K562 (cell line): Measurements from ENCODE around the gene SDSL.

Source experiments
- CBX5 ChIP-seq: IDR thresholded peaks from 2 replicates; pipeline ENCODE4 v1.6.1; 2014; ENCODE audit warnings: low read depth, borderline replicate concordance
- CTCF ChIP-seq, 3 experiments: IDR thresholded peaks in 2 of 3; conservative IDR thresholded peaks in 1 of 3; 2 replicates each; pipeline ENCODE4 v1.5.1; 2011 to 2012; ENCODE audit warnings: low read length in 3 of 3, mild to moderate bottlenecking in 3 of 3, control low read depth in 2 of 3, improper control_type of control experiment in 1 of 3, inconsistent platforms in 1 of 3, low read depth in 1 of 3, mixed read lengths in 1 of 3, moderate library complexity in 1 of 3; ENCODE audit not compliant: insufficient read depth in 2 of 3
- EGR1 ChIP-seq: fragments of 450-650 bp; conservative IDR thresholded peaks from 2 replicates; pipeline ENCODE4 v1.6.1; 2017; ENCODE audit warnings: mild to moderate bottlenecking
- MXI1 ChIP-seq: IDR thresholded peaks from 2 replicates; pipeline ENCODE4 v1.6.1; 2011; ENCODE audit warnings: low read depth, mild to moderate bottlenecking, improper control_type of control experiment, low read length
- USF2 ChIP-seq: sonication (generic); formaldehyde crosslinking; IDR thresholded peaks from 2 replicates; pipeline ENCODE4 v1.5.0; 2020; ENCODE audit warnings: missing genetic modification reagents
- ZC3H4 ChIP-seq: sonication (generic); formaldehyde crosslinking; IDR thresholded peaks from 2 replicates; pipeline ENCODE4 v1.9.0; 2021; ENCODE audit warnings: missing genetic modification reagents, borderline replicate concordance
- ZFP30 ChIP-seq: fragments of 250-450 bp; sonication (Bioruptor Pico); IDR thresholded peaks from 2 replicates; pipeline ENCODE4 v1.8.0; 2022; ENCODE audit warnings: moderate library complexity, mild to moderate bottlenecking, inconsistent platforms, borderline replicate concordance
- ZNF274 ChIP-seq: IDR thresholded peaks from 2 replicates; pipeline ENCODE4 v1.6.1; 2011; ENCODE audit warnings: low read depth, mild to moderate bottlenecking, low read length, moderate library complexity, borderline replicate concordance
- ZNF551 ChIP-seq: fragments of 250-450 bp; sonication (Bioruptor Pico); IDR thresholded peaks from 2 replicates; pipeline ENCODE4 v1.5.0; 2021; ENCODE audit warnings: mild to moderate bottlenecking, moderate library complexity

DNA sequence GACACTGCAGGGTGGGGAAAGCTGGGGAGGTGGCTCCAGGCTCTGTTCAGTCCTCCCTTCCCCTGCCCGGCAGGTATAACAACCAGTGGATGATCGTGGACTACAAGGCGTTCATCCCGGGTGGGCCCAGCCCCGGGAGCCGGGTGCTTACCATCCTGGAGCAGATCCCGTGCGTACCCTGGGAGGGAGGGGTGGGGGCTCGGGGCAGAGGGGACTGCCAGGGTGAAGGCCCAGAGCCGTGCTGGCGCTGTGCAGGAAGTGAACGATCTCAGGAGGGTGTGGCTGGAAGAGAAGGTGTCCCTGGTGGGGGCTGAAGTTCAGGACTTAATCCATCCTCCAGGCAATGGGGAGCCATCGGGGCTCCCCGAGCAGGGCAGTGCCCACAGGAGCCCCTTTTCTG is 37.4 kb upstream of the SDSL start:
- TF ChIP-seq ZC3H4 (no peak), ZNF274 (no peak), USF2 (CRISPR knock-in tag) (no peak), CBX5 (no peak), MXI1 (no peak), CTCF (IDR thresholded peaks at IDR 0.05 in 2 of 3, conservative IDR thresholded peaks at IDR 0.05 in 1 of 3; ENCODE audit: insufficient read depth in 2 of 3, low read depth in 1 of 3, low read length in 3 of 3) (no peak), ZFP30 (no peak), ZNF551 (CRISPR knock-in tag) (no peak), EGR1 (no peak)
